ENCODE measurements around the gene ADD3.

ADD3 gene

GRCh38 chr10:110007161-110007700, 553 bp upstream of the ADD3 start:
- Mint-ChIP-seq H3K4me1 (ENCODE audit: low read depth) (peaks cover 35% of the 10 kb centered on the region), H3K4me3 (no peak overlapping the region), H3K9me3 (no peaks in the 10 kb centered on the region), H3K27me3 (ENCODE audit: low read depth) (peaks cover 4% of the 10 kb centered on the region), H3K27ac (no peak overlapping the region), H3K36me3 (ENCODE audit: low read depth) (peaks cover 3% of the 10 kb centered on the region)

- peaks cover 46% of the 10 kb centered on the region for H3K4me1 Mint-ChIP-seq (ENCODE audit: low read depth)
- H3K27me3 Mint-ChIP-seq (ENCODE audit: low read depth), result peaks cover 1% of the 10 kb centered on the region
- peak overlapping the region; percentile 95 for H3K4me3 Mint-ChIP-seq
- peaks cover 3% of the 10 kb centered on the region for H3K36me3 Mint-ChIP-seq (ENCODE audit: low read depth)
- H3K27ac Mint-ChIP-seq, result peak overlapping the region; percentile 85
- H3K9me3 Mint-ChIP-seq, result no peaks in the 10 kb centered on the region
These were observed 945 bp downstream of the ADD3 start for GRCh38 chr10:110008518-110009339.

- peak overlapping the region; percentile 85 for H3K27ac Mint-ChIP-seq
These were observed 2.1 kb downstream of the ADD3 start for GRCh38 chr10:110009736-110010475.

GRCh38 chr10:110010486-110011378, 2.9 kb downstream of the ADD3 start:
- Mint-ChIP-seq H3K4me3 (peak overlapping the region; percentile 95), H3K36me3 (ENCODE audit: low read depth) (peaks cover 8% of the 10 kb centered on the region), H3K27me3 (ENCODE audit: low read depth) (no peaks in the 10 kb centered on the region), H3K27ac (peak overlapping the region; percentile 85), H3K4me1 (ENCODE audit: low read depth) (peaks cover 54% of the 10 kb centered on the region), H3K9me3 (no peaks in the 10 kb centered on the region)

More at GRCh38 chr10:110009736-110010475, 2.1 kb downstream of the ADD3 start:
- Mint-ChIP-seq H3K9me3 (no peaks in the 10 kb centered on the region), H3K27me3 (ENCODE audit: low read depth) (no peaks in the 10 kb centered on the region), H3K4me1 (ENCODE audit: low read depth) (peaks cover 51% of the 10 kb centered on the region), H3K36me3 (ENCODE audit: low read depth) (peaks cover 8% of the 10 kb centered on the region), H3K4me3 (peak overlapping the region; percentile 95)

- H3K27ac Mint-ChIP-seq, result no peak overlapping the region
- no peaks in the 10 kb centered on the region for H3K27me3 Mint-ChIP-seq (ENCODE audit: low read depth)
- peaks cover 12% of the 10 kb centered on the region for H3K36me3 Mint-ChIP-seq (ENCODE audit: low read depth)
- peaks cover 64% of the 10 kb centered on the region for H3K4me1 Mint-ChIP-seq (ENCODE audit: low read depth)
- no peak overlapping the region for H3K4me3 Mint-ChIP-seq
- H3K9me3 Mint-ChIP-seq, result no peaks in the 10 kb centered on the region
These were observed 3.9 kb downstream of the ADD3 start for GRCh38 chr10:110011681-110012080.

- Mint-ChIP-seq H3K9me3 (no peaks in the 10 kb centered on the region), H3K27me3 (ENCODE audit: low read depth) (no peaks in the 10 kb centered on the region), H3K4me3 (peak overlapping the region; percentile 35), H3K4me1 (ENCODE audit: low read depth) (peaks cover 75% of the 10 kb centered on the region), H3K27ac (peak overlapping the region; percentile 88), H3K36me3 (ENCODE audit: low read depth) (peaks cover 14% of the 10 kb centered on the region)
These were observed 6.0 kb downstream of the ADD3 start for GRCh38 chr10:110013630-110014293.

- Mint-ChIP-seq H3K4me3 (no peak overlapping the region), H3K9me3 (no peaks in the 10 kb centered on the region), H3K4me1 (ENCODE audit: low read depth) (peaks cover 61% of the 10 kb centered on the region), H3K36me3 (ENCODE audit: low read depth) (peaks cover 14% of the 10 kb centered on the region), H3K27ac (no peak overlapping the region), H3K27me3 (ENCODE audit: low read depth) (no peaks in the 10 kb centered on the region)
These were observed 8.3 kb downstream of the ADD3 start for GRCh38 chr10:110016039-110016438.

GRCh38 chr10:110017052-110017451, 9.3 kb downstream of the ADD3 start:
- Mint-ChIP-seq H3K9me3 (no peaks in the 10 kb centered on the region), H3K4me1 (ENCODE audit: low read depth) (peaks cover 62% of the 10 kb centered on the region), H3K27me3 (ENCODE audit: low read depth) (no peaks in the 10 kb centered on the region), H3K27ac (peak overlapping the region; percentile 17), H3K36me3 (ENCODE audit: low read depth) (peaks cover 18% of the 10 kb centered on the region), H3K4me3 (peak overlapping the region; percentile 35)

- Mint-ChIP-seq H3K4me1 (ENCODE audit: low read depth) (peaks cover 58% of the 10 kb centered on the region), H3K36me3 (ENCODE audit: low read depth) (peaks cover 20% of the 10 kb centered on the region), H3K9me3 (no peaks in the 10 kb centered on the region), H3K4me3 (no peak overlapping the region), H3K27me3 (ENCODE audit: low read depth) (no peaks in the 10 kb centered on the region), H3K27ac (no peak overlapping the region)
These were observed 10.1 kb downstream of the ADD3 start for GRCh38 chr10:110017907-110018306.

GRCh38 chr10:110020265-110020664, 12.5 kb downstream of the ADD3 start:
- H3K36me3 Mint-ChIP-seq (ENCODE audit: low read depth), result peaks cover 17% of the 10 kb centered on the region
- no peaks in the 10 kb centered on the region for H3K27me3 Mint-ChIP-seq (ENCODE audit: low read depth)
- peaks cover 56% of the 10 kb centered on the region for H3K4me1 Mint-ChIP-seq (ENCODE audit: low read depth)
- no peaks in the 10 kb centered on the region for H3K9me3 Mint-ChIP-seq
- no peak overlapping the region for H3K27ac Mint-ChIP-seq
- H3K4me3 Mint-ChIP-seq, result no peak overlapping the region

GRCh38 chr10:110022716-110023504, 15.1 kb downstream of the ADD3 start:
- H3K27ac Mint-ChIP-seq, result no peak overlapping the region
- peaks cover 35% of the 10 kb centered on the region for H3K4me1 Mint-ChIP-seq (ENCODE audit: low read depth)
- no peaks in the 10 kb centered on the region for H3K27me3 Mint-ChIP-seq (ENCODE audit: low read depth)
- peaks cover 10% of the 10 kb centered on the region for H3K36me3 Mint-ChIP-seq (ENCODE audit: low read depth)
- no peaks in the 10 kb centered on the region for H3K9me3 Mint-ChIP-seq
- no peak overlapping the region for H3K4me3 Mint-ChIP-seq

- Mint-ChIP-seq H3K36me3 (ENCODE audit: low read depth) (peaks cover 10% of the 10 kb centered on the region), H3K9me3 (no peaks in the 10 kb centered on the region), H3K4me3 (no peak overlapping the region), H3K27me3 (ENCODE audit: low read depth) (no peaks in the 10 kb centered on the region), H3K4me1 (ENCODE audit: low read depth) (peaks cover 33% of the 10 kb centered on the region), H3K27ac (no peak overlapping the region)
These were observed 16.1 kb downstream of the ADD3 start for GRCh38 chr10:110023785-110024465.

GRCh38 chr10:110029450-110029849, 21.7 kb downstream of the ADD3 start:
- H3K4me1 Mint-ChIP-seq (ENCODE audit: low read depth), result peaks cover 12% of the 10 kb centered on the region
- H3K9me3 Mint-ChIP-seq, result no peaks in the 10 kb centered on the region
- H3K4me3 Mint-ChIP-seq, result no peak overlapping the region
- peaks cover 8% of the 10 kb centered on the region for H3K36me3 Mint-ChIP-seq (ENCODE audit: low read depth)
- no peak overlapping the region for H3K27ac Mint-ChIP-seq
- no peaks in the 10 kb centered on the region for H3K27me3 Mint-ChIP-seq (ENCODE audit: low read depth)

Data from T-helper 1 cell treated with Interleukin-12 subunit alpha and Interleukin-12 subunit beta and Interleukin-4 antibody, amounts not matched to agents 30 μg/mL and 1 μg/mL, for 36 hours (primary cell).